MCF 10A (cell line): Measurements from ENCODE around the gene VCL. TPM values are rescaled to one million over a fixed set of nuclear protein-coding genes. Genes with fewer than 3 reads are reported as not detected.

ENCODE experiments used
- BruUV-seq: library from RNA; stranded (reverse); fragments of 400-500 nt; replicated peaks from 2 replicates; lab custom pipeline; 2021; lab: Mats Ljungman, UMichigan
- CTCF ChIA-PET: fragments of 300-600 bp; sonication (Branson Sonifier 250); formaldehyde crosslinking; extraction: SDS; loops from one replicate; lab custom pipeline; 2021; ENCODE audit warnings: antibody characterized with exemption, inconsistent platforms; lab: Yijun Ruan, JAX
- POLR2A ChIA-PET: fragments of 300-600, 350-650 bp; sonication (Branson Sonifier 250); formaldehyde crosslinking; extraction: SDS; loops from one replicate; lab custom pipeline; 2020; ENCODE audit warnings: antibody characterized with exemption, inconsistent platforms; lab: Yijun Ruan, JAX
- DNase-seq: peaks from one replicate; pipeline ENCODE4 v3.0.0-alpha.2; 2018; ENCODE audit not compliant: unreplicated experiment
- H3K27ac Mint-ChIP-seq: one replicate; pipeline ENCODE4 v1.8.0; 2022; ENCODE audit warnings: mild to moderate bottlenecking, low read depth, mixed read lengths; ENCODE audit not compliant: unreplicated experiment
- H3K27me3 Mint-ChIP-seq: one replicate; pipeline ENCODE4 v1.8.0; 2022; ENCODE audit warnings: mixed read lengths; ENCODE audit not compliant: insufficient read depth, unreplicated experiment
- H3K36me3 Mint-ChIP-seq: one replicate; pipeline ENCODE4 v1.8.0; 2022; ENCODE audit warnings: mild to moderate bottlenecking, moderate library complexity, mixed read lengths; ENCODE audit not compliant: insufficient read depth, unreplicated experiment
- H3K4me1 Mint-ChIP-seq: one replicate; pipeline ENCODE4 v1.8.0; 2022; ENCODE audit warnings: mixed read lengths; ENCODE audit not compliant: insufficient read depth, unreplicated experiment
- H3K4me3 Mint-ChIP-seq: one replicate; pipeline ENCODE4 v1.8.0; 2022; ENCODE audit warnings: mild to moderate bottlenecking, moderate library complexity, mixed read lengths; ENCODE audit not compliant: unreplicated experiment
- H3K9me3 Mint-ChIP-seq: one replicate; pipeline ENCODE4 v1.8.0; 2022; ENCODE audit warnings: mixed read lengths; ENCODE audit not compliant: unreplicated experiment
- intact Hi-C: fragments of 100-400 bp; cut with micrococcal nuclease; formaldehyde crosslinking; loops from 2 replicates; pipeline ENCODE4 v1.14.1; 2022
- total RNA-seq: library from RNA; stranded (reverse); gene quantifications from 2 replicates; pipeline ENCODE4 v1.2.3, GENCODE V29; 2022
- TF ChIP-seq, protein P1 (sequence below): fragments of 200-600 bp; IDR thresholded peaks from one replicate; pipeline ENCODE4 v1.8.0; 2022; ENCODE audit warnings: antibody characterized with exemption, mild to moderate bottlenecking; ENCODE audit not compliant: unreplicated experiment

The VCL gene
- total RNA-seq, 1 experiment from 2014 or later = 90.2 TPM

DNA sequence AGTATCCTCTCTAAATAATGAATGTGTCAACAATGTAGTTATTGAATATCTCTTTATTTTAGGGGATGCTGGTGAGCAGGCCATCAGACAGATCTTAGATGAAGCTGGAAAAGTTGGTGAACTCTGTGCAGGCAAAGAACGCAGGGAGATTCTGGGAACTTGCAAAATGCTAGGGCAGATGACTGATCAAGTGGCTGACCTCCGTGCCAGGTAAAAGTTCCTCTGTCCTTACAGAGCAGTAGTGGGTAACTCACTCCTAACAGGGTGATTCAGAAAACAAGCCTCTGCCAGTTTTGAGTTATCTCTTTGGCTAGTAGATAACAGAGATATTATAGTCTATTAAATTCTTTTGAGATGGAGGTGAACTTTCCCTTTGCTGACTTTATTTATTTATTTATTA lies 85.4 kb downstream of the VCL start:
- TF ChIP-seq, protein P1, sequence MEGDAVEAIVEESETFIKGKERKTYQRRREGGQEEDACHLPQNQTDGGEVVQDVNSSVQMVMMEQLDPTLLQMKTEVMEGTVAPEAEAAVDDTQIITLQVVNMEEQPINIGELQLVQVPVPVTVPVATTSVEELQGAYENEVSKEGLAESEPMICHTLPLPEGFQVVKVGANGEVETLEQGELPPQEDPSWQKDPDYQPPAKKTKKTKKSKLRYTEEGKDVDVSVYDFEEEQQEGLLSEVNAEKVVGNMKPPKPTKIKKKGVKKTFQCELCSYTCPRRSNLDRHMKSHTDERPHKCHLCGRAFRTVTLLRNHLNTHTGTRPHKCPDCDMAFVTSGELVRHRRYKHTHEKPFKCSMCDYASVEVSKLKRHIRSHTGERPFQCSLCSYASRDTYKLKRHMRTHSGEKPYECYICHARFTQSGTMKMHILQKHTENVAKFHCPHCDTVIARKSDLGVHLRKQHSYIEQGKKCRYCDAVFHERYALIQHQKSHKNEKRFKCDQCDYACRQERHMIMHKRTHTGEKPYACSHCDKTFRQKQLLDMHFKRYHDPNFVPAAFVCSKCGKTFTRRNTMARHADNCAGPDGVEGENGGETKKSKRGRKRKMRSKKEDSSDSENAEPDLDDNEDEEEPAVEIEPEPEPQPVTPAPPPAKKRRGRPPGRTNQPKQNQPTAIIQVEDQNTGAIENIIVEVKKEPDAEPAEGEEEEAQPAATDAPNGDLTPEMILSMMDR = no peak
- H3K27me3 Mint-ChIP-seq = no peaks in the 10 kb centered on the region
- no peak overlapping the region for H3K4me3 Mint-ChIP-seq
- no peaks in the 10 kb centered on the region for H3K9me3 Mint-ChIP-seq
- DNase-seq = no peak
- no peak overlapping the region for H3K27ac Mint-ChIP-seq
- peaks cover 31% of the 10 kb centered on the region for H3K36me3 Mint-ChIP-seq
- BruUV-seq = no TSS peak
- intact Hi-C loops = loop anchor here (5.0 kb wide), 1 partner anchor 51 kb away; no protein-coding TSS in a partner anchor
- POLR2A ChIA-PET = interaction anchor here (0.7 to 6.0 kb wide), 2 partner anchors 84 to 109 kb away, joined by 3 to 55 read pairs; partner anchors contain the start of gene VCL
- CTCF ChIA-PET = interaction anchor here (1.0 to 4.5 kb wide), 4 partner anchors 26 to 197 kb away, joined by 3 to 30 read pairs (median 4); no protein-coding TSS in a partner anchor
- H3K4me1 Mint-ChIP-seq = peaks cover 19% of the 10 kb centered on the region

DNA sequence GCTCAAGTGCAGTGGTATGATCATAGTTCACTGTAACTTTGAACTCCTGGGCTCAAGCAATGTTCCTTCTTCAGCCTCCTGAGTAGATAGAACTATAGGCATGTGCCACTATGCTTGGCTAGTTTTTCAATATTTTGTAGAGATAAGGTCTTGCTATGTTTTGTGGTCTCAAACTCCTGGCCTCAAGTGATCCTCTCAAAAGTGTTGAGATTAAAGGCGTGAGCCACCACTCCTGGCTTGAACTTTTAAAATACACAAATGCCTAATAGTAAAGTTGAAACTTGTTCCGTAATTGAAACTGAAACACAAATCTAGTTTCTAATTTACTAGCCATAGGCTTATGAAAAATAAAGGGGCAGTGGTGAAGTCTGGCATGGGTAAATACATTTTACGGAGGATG lies 87.0 kb downstream of the VCL start:
- DNase-seq = no peak
- no peaks in the 10 kb centered on the region for H3K9me3 Mint-ChIP-seq
- peaks cover 9% of the 10 kb centered on the region for H3K4me1 Mint-ChIP-seq
- BruUV-seq = no TSS peak
- H3K27ac Mint-ChIP-seq = peak overlapping the region; percentile 12
- H3K27me3 Mint-ChIP-seq = no peaks in the 10 kb centered on the region
- intact Hi-C loops = loop anchor here (5.0 kb wide), 1 partner anchor 53 kb away; no protein-coding TSS in a partner anchor
- TF ChIP-seq, protein P1 = no peak
- H3K4me3 Mint-ChIP-seq = no peak overlapping the region
- H3K36me3 Mint-ChIP-seq = peaks cover 46% of the 10 kb centered on the region
- POLR2A ChIA-PET = no interaction called here
- CTCF ChIA-PET = no interaction called here

DNA sequence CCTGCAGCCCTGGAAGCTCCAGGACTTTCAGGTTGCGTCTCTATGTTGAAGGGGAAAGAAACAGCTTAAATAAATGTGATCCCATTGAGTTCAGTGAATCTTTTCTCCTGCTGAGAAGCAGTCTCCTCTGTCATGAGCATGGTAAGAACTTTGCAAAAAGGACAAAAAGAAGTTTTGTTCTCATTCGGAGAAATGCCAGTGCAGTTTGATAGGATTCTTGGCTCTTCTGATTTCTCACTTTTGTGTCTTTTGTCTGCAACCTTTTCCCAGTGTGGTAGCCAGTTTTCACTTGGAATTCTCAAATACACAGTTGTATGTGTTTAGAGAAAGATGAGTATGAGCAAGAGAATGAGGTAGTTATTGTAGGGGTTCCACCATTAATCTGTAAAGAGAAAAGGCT lies 88.4 kb downstream of the VCL start:
- H3K27me3 Mint-ChIP-seq = no peaks in the 10 kb centered on the region
- H3K36me3 Mint-ChIP-seq = peaks cover 60% of the 10 kb centered on the region
- ChIA-PET CTCF (no interaction called here), POLR2A (no interaction called here)
- intact Hi-C loops = no loop called here
- no peak overlapping the region for H3K4me3 Mint-ChIP-seq
- H3K27ac Mint-ChIP-seq = peak overlapping the region; percentile 12
- H3K9me3 Mint-ChIP-seq = no peaks in the 10 kb centered on the region
- TF ChIP-seq, protein P1 = no peak
- no peak for DNase-seq
- BruUV-seq = no TSS peak
- H3K4me1 Mint-ChIP-seq = peaks cover 2% of the 10 kb centered on the region

DNA sequence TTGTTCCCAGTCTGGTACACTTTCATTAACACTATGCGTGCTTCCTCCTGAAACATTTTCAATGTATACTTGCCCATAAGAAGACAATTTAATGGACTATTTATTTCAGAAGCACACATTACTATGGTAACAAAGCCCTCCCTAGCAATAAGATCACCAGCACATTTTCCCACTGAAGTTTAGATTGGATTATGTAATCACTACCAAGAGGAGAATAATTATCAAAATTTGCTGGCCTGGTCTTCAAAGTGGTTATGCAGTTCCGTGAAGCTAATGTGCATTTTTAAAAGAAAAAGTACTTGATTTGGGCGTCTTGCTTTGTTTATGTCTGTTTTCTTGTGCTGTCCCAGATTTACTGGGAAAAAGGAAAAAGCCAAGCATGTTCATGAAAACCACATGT lies 90.8 kb downstream of the VCL start:
- DNase-seq = no peak
- H3K4me3 Mint-ChIP-seq = no peak overlapping the region
- ChIA-PET POLR2A (no interaction called here), CTCF (interaction anchor here (1.1 kb wide), 1 partner anchor 19 kb away, joined by 4 read pairs; no protein-coding TSS in a partner anchor)
- no peak overlapping the region for H3K27ac Mint-ChIP-seq
- intact Hi-C loops = no loop called here
- H3K27me3 Mint-ChIP-seq = no peaks in the 10 kb centered on the region
- H3K4me1 Mint-ChIP-seq = no peaks in the 10 kb centered on the region
- TF ChIP-seq, protein P1 = no peak
- H3K9me3 Mint-ChIP-seq = no peaks in the 10 kb centered on the region
- H3K36me3 Mint-ChIP-seq = peaks cover 73% of the 10 kb centered on the region
- BruUV-seq = no TSS peak
